Measurements from ENCODE around the gene ASTN2.

ASTN2 gene

DNA sequence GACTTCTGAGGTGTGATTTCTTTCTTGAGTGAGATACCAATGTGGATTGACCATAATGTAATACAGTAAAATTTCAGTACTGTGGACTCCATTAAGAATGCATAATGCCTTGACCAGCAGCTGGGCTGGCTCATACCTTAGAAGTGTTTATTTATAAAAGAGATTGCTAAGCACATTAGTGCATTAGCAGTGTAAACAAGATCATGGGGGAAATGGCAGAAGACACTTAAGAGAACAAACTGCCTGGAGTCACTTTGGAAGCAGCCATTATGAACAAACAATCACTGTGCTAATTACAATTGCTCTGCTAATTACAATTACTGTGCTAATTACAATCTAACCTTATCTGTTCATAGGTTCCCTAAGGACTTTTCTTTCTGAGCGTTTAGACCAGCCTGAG is 623.5 kb downstream of the ASTN2 start:
- Histone ChIP-seq H3K36me3 (ENCODE audit: insufficient read depth) (no peaks in the 10 kb centered on the region), H3K27me3 (ENCODE audit: insufficient read depth, low read depth) (no peaks in the 10 kb centered on the region), H3K4me3 (IDR thresholded peaks at IDR 0.05; ENCODE audit: insufficient read depth, low read depth, low read length) (no peak overlapping the region), H3K4me2 (no peak overlapping the region), H4K20me1 (ENCODE audit: insufficient read depth) (no peaks in the 10 kb centered on the region), H3K27ac (no peak overlapping the region), H3K9ac (no peak overlapping the region), H3K4me1 (ENCODE audit: low read depth, poor library complexity, severe bottlenecking) (no peaks in the 10 kb centered on the region), H2AFZ (ENCODE audit: low read depth) (no peak overlapping the region), H3K79me2 (ENCODE audit: insufficient read depth, low read depth) (no peaks in the 10 kb centered on the region)
- TF ChIP-seq, protein P1, sequence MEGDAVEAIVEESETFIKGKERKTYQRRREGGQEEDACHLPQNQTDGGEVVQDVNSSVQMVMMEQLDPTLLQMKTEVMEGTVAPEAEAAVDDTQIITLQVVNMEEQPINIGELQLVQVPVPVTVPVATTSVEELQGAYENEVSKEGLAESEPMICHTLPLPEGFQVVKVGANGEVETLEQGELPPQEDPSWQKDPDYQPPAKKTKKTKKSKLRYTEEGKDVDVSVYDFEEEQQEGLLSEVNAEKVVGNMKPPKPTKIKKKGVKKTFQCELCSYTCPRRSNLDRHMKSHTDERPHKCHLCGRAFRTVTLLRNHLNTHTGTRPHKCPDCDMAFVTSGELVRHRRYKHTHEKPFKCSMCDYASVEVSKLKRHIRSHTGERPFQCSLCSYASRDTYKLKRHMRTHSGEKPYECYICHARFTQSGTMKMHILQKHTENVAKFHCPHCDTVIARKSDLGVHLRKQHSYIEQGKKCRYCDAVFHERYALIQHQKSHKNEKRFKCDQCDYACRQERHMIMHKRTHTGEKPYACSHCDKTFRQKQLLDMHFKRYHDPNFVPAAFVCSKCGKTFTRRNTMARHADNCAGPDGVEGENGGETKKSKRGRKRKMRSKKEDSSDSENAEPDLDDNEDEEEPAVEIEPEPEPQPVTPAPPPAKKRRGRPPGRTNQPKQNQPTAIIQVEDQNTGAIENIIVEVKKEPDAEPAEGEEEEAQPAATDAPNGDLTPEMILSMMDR (conservative IDR thresholded peaks at IDR 0.05; ENCODE audit: low read depth, low read length), result no peak

DNA sequence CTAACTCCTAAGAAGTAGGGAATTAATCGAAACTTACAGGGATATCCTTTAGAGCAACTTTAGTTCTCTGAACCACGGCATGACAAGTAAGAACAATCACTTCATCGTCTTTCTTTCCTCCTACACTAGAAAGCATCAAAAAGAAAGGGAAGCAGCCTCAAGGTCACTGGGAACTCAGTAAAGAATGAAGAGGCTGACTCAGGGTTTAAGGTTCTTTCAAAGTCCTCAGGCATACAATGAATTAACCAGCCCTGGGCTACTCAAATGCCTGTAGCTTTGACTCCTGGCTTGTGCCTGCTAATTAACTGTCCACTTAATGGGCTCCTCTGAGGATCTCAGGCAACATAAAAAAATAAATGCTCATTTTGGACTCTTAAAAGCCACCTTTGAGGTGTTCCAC is 625.8 kb downstream of the ASTN2 start:
- Histone ChIP-seq H4K20me1 (ENCODE audit: insufficient read depth) (no peaks in the 10 kb centered on the region), H3K36me3 (ENCODE audit: insufficient read depth) (no peaks in the 10 kb centered on the region), H3K4me1 (ENCODE audit: low read depth, poor library complexity, severe bottlenecking) (no peaks in the 10 kb centered on the region), H3K27ac (no peak overlapping the region), H3K27me3 (ENCODE audit: insufficient read depth, low read depth) (no peaks in the 10 kb centered on the region), H3K79me2 (ENCODE audit: insufficient read depth, low read depth) (no peaks in the 10 kb centered on the region), H3K4me3 (IDR thresholded peaks at IDR 0.05; ENCODE audit: insufficient read depth, low read depth, low read length) (no peak overlapping the region), H3K4me2 (no peak overlapping the region), H2AFZ (ENCODE audit: low read depth) (no peak overlapping the region), H3K9ac (no peak overlapping the region)
- TF ChIP-seq, protein P1 (conservative IDR thresholded peaks at IDR 0.05; ENCODE audit: low read depth, low read length), result no peak

DNA sequence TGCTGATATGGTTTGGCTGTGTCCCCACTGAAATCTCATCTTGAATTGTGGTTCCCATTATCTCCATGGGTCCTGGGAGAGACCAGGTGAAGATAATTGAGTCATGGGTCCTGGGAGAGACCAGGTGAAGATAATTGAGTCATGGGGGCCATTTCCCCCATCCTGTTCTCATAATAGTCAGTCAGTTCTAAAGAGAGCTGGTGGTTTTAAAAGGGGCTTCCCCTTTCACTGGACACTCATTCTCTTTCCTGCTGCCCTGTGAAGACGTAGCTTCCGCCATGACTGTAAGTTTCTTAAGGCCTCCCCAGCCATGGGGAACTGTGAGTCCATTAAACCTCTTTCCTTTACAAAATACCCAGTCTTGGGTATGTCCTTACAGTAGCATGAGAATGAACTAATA is 628.1 kb downstream of the ASTN2 start:
- TF ChIP-seq, protein P1 (conservative IDR thresholded peaks at IDR 0.05; ENCODE audit: low read depth, low read length), result no peak
- Histone ChIP-seq H3K4me3 (IDR thresholded peaks at IDR 0.05; ENCODE audit: insufficient read depth, low read depth, low read length) (no peak overlapping the region), H3K4me2 (no peak overlapping the region), H3K9ac (no peak overlapping the region), H3K4me1 (ENCODE audit: low read depth, poor library complexity, severe bottlenecking) (no peaks in the 10 kb centered on the region), H3K27me3 (ENCODE audit: insufficient read depth, low read depth) (no peaks in the 10 kb centered on the region), H3K27ac (no peak overlapping the region), H3K79me2 (ENCODE audit: insufficient read depth, low read depth) (no peaks in the 10 kb centered on the region), H2AFZ (ENCODE audit: low read depth) (no peak overlapping the region), H4K20me1 (ENCODE audit: insufficient read depth) (no peaks in the 10 kb centered on the region), H3K36me3 (ENCODE audit: insufficient read depth) (no peaks in the 10 kb centered on the region)

- Histone ChIP-seq H3K9ac (no peak overlapping the region), H3K4me1 (ENCODE audit: low read depth, poor library complexity, severe bottlenecking) (no peaks in the 10 kb centered on the region), H3K4me2 (no peak overlapping the region), H3K27ac (no peak overlapping the region), H3K4me3 (IDR thresholded peaks at IDR 0.05; ENCODE audit: insufficient read depth, low read depth, low read length) (no peak overlapping the region), H3K36me3 (ENCODE audit: insufficient read depth) (no peaks in the 10 kb centered on the region), H4K20me1 (ENCODE audit: insufficient read depth) (no peaks in the 10 kb centered on the region), H2AFZ (ENCODE audit: low read depth) (no peak overlapping the region), H3K79me2 (ENCODE audit: insufficient read depth, low read depth) (no peaks in the 10 kb centered on the region), H3K27me3 (ENCODE audit: insufficient read depth, low read depth) (no peaks in the 10 kb centered on the region)
- TF ChIP-seq, protein P1 (conservative IDR thresholded peaks at IDR 0.05; ENCODE audit: low read depth, low read length), result no peak
Measured at GRCh38 chr9:116777116-116777515, 637.7 kb downstream of the ASTN2 start.
